HepG2 (cell line): ENCODE measurements around the gene URB1. TPM values are rescaled to one million over a fixed set of nuclear protein-coding genes. Genes with fewer than 3 reads are reported as not detected.

Experiments used
- ATAC-seq: fragments of 200-7000 bp; cut with Tn5 transposase; 3 replicates; pipeline ENCODE4 v1.9.1; 2020; ENCODE audit warnings: mild to moderate bottlenecking, moderate library complexity
- BruUV-seq: library from RNA; stranded (reverse); fragments of 400-500 nt; replicated peaks from 2 replicates; lab custom pipeline; 2021; lab: Mats Ljungman, UMichigan
- CTCF ChIA-PET: fragments of 300-600 bp; formaldehyde crosslinking; extraction: SDS; loops from one replicate; lab custom pipeline; 2021; ENCODE audit warnings: low total read pairs, inconsistent platforms, low intra/inter-chr PET ratio; lab: Yijun Ruan, JAX
- POLR2A ChIA-PET: fragments of 350-600 bp; sonication (Branson Sonifier 250); formaldehyde crosslinking; loops from one replicate; lab custom pipeline; 2020; ENCODE audit warnings: antibody characterized with exemption, inconsistent platforms; lab: Yijun Ruan, JAX
- DNase-seq: peaks from one replicate; pipeline ENCODE4 v3.0.0-alpha.2; 2015; ENCODE audit warnings: low spot score
- FAIRE-seq: peaks from 3 replicates; lab custom pipeline; 2011; peaks lifted over from hg19 to GRCh38; lab: Jason Lieb, UNC
- H2AFZ ChIP-seq: one replicate; pipeline ENCODE4 v1.6.1; 2011; ENCODE audit warnings: low read length, inconsistent platforms
- H3K27ac ChIP-seq: fragments of 300-600 bp; 3 replicates; pipeline ENCODE4 v1.8.0; 2011; ENCODE audit warnings: mixed run types, mild to moderate bottlenecking, mixed read lengths, low read length, inconsistent platforms; ENCODE audit not compliant: insufficient read depth; ENCODE audit errors: extremely low read length
- H3K27me3 ChIP-seq, 2 experiments: fragments of 200-600 bp in 1 of 2; 2 replicates in 1 of 2; 3 replicates in 1 of 2; pipeline versions ENCODE4 v1.6.0 to v1.8.0; 2011; ENCODE audit warnings: low read length in 2 of 2, mild to moderate bottlenecking in 2 of 2, moderate library complexity in 2 of 2, inconsistent platforms in 1 of 2; ENCODE audit not compliant: insufficient read depth in 2 of 2, control insufficient read depth in 1 of 2
- H3K36me3 ChIP-seq, 2 experiments: fragments of 200-600 bp in 1 of 2; replicated peaks in 1 of 2; 2 replicates in 1 of 2; 3 replicates in 1 of 2; pipeline versions ENCODE4 v1.5.1 to v1.8.0; 2011; ENCODE audit warnings: low read length in 2 of 2, inconsistent platforms in 1 of 2; ENCODE audit not compliant: insufficient read depth in 2 of 2, control insufficient read depth in 1 of 2
- H3K4me1 ChIP-seq: 2 replicates; pipeline ENCODE4 v1.5.1; 2012; ENCODE audit warnings: low read length, inconsistent platforms; ENCODE audit not compliant: insufficient read depth
- H3K4me2 ChIP-seq: 2 replicates; pipeline ENCODE4 v1.6.0; 2011; ENCODE audit warnings: low read depth, low read length, inconsistent platforms
- H3K4me3 ChIP-seq, 3 experiments: fragments of 200-600 bp in 1 of 3; sonication (generic), shearing (Covaris generic) in 1 of 3; replicated peaks in 1 of 3; 2 replicates each; pipeline ENCODE4 v1.5.1; 2011 to 2016; ENCODE audit warnings: low read length in 3 of 3, inconsistent platforms in 2 of 3, low read depth in 2 of 3, mild to moderate bottlenecking in 2 of 3, control low read depth in 1 of 3, mixed read lengths in 1 of 3; ENCODE audit not compliant: insufficient read depth in 1 of 3
- H3K79me2 ChIP-seq: one replicate; pipeline ENCODE4 v1.6.1; 2011; ENCODE audit warnings: low read length, inconsistent platforms; ENCODE audit not compliant: insufficient read depth
- H3K9ac ChIP-seq: 2 replicates; pipeline ENCODE4 v1.6.0; 2011; ENCODE audit warnings: mild to moderate bottlenecking, low read depth, low read length, inconsistent platforms; ENCODE audit not compliant: insufficient read depth
- H3K9me3 ChIP-seq: 2 replicates; pipeline ENCODE4 v1.5.1; 2012; ENCODE audit warnings: mild to moderate bottlenecking, low read length
- H4K20me1 ChIP-seq: 2 replicates; pipeline ENCODE4 v1.6.0; 2011; ENCODE audit warnings: inconsistent platforms, mild to moderate bottlenecking, low read length, moderate library complexity; ENCODE audit not compliant: insufficient read depth
- BCLAF1 ChIP-seq: fragments of 450-650 bp; IDR thresholded peaks from 2 replicates; pipeline ENCODE4 v1.6.1; 2017; ENCODE audit warnings: mild to moderate bottlenecking
- EED ChIP-seq: sonication (generic); formaldehyde crosslinking; IDR thresholded peaks from 2 replicates; pipeline ENCODE4 v1.5.0; 2020; ENCODE audit warnings: mild to moderate bottlenecking, missing genetic modification reagents
- HOXA7 ChIP-seq: sonication (generic); formaldehyde crosslinking; IDR thresholded peaks from 2 replicates; pipeline ENCODE4 v1.8.1; 2022; ENCODE audit warnings: mild to moderate bottlenecking, missing genetic modification reagents, moderate library complexity
- IRF2 ChIP-seq: IDR thresholded peaks from 2 replicates; pipeline ENCODE4 v1.6.1; 2018; ENCODE audit warnings: missing genetic modification reagents, missing compliant biosample characterization
- POLR2A ChIP-seq, 2 experiments: IDR thresholded peaks; 2 replicates each; pipeline ENCODE4 v1.6.1; 2011; ENCODE audit warnings: low read depth in 2 of 2, low read length in 2 of 2, mild to moderate bottlenecking in 1 of 2, moderate library complexity in 1 of 2; ENCODE audit not compliant: insufficient read depth in 1 of 2
- ZBTB38 ChIP-seq: sonication (generic); formaldehyde crosslinking; IDR thresholded peaks from 2 replicates; pipeline ENCODE4 v1.5.1; 2020; ENCODE audit warnings: mild to moderate bottlenecking, missing genetic modification reagents
- ZFP62 ChIP-seq: sonication (generic); formaldehyde crosslinking; IDR thresholded peaks from 2 replicates; pipeline ENCODE4 v1.4.0; 2020; ENCODE audit warnings: missing genetic modification reagents
- ZMYM3 ChIP-seq: sonication (generic); formaldehyde crosslinking; IDR thresholded peaks from 2 replicates; pipeline ENCODE4 v1.5.1; 2020; ENCODE audit warnings: mild to moderate bottlenecking, missing genetic modification reagents
- ZNF414 ChIP-seq: sonication (generic); formaldehyde crosslinking; IDR thresholded peaks from 2 replicates; pipeline ENCODE4 v1.5.0; 2020; ENCODE audit warnings: missing genetic modification reagents
- ZNF468 ChIP-seq: sonication (generic); formaldehyde crosslinking; IDR thresholded peaks from 2 replicates; pipeline ENCODE4 v1.8.0; 2022; ENCODE audit warnings: mild to moderate bottlenecking, moderate library complexity, missing genetic modification reagents
- ZNF660 ChIP-seq: sonication (generic); formaldehyde crosslinking; IDR thresholded peaks from 2 replicates; pipeline ENCODE4 v1.5.1; 2020; ENCODE audit warnings: mild to moderate bottlenecking, low read depth, missing genetic modification reagents, borderline replicate concordance
- ZNF839 ChIP-seq: sonication (generic); formaldehyde crosslinking; IDR thresholded peaks from 2 replicates; pipeline ENCODE4 v1.4.0; 2020; ENCODE audit warnings: missing genetic modification reagents, mild to moderate bottlenecking, borderline replicate concordance
- WGBS: methylation state at CpG from one replicate; pipeline ENCODE4 v1.1.6; 2017; ENCODE audit warnings: low lambda C conversion rate; 5-methylcytosine and 5-hydroxymethylcytosine counted together
- in situ Hi-C: cut with HindIII; loops from 2 replicates; pipeline ENCODE4 v1.10.0; 2017; ENCODE audit warnings: low pct_unique_long_range_greater_than_20kb; ENCODE audit not compliant: extremely low pct_ligation_motif_present
- intact Hi-C: fragments of 100-400 bp; cut with micrococcal nuclease; formaldehyde crosslinking; loops from one replicate; pipeline ENCODE4 v1.10.0; 2022; ENCODE audit not compliant: unreplicated experiment
- polyA plus RNA-seq, 8 experiments: library from polyadenylated mRNA; depleted of rRNA in 3 of 8; stranded (reverse) in 7 of 8; unstranded in 1 of 8; fragments of >200 nt; fragmentation: Illumina TruSeq in 4 of 8; extraction: Trizol in 4 of 8; gene quantifications; 2 replicates each; pipeline versions ENCODE4 v1.2.1 to v1.2.3, GENCODE V29; 2011 to 2016; ENCODE audit warnings: low read depth in 4 of 8, missing spikeins in 1 of 8, mixed read lengths in 1 of 8; ENCODE audit not compliant: insufficient read depth in 1 of 8
- total RNA-seq, 5 experiments: library from RNA; depleted of rRNA; stranded (reverse); fragments of >200 nt; fragmentation: Illumina TruSeq; extraction: Trizol; gene quantifications; 2 replicates each; pipeline ENCODE4 v1.2.3, GENCODE V29; 2016; ENCODE audit warnings: low read depth in 1 of 5
- TF ChIP-seq, protein P1 (sequence below): sonication (generic); formaldehyde crosslinking; IDR thresholded peaks from 2 replicates; pipeline ENCODE4 v1.4.0; 2020; ENCODE audit warnings: missing genetic modification reagents
- TF ChIP-seq, protein P2 (sequence below): IDR thresholded peaks from 2 replicates; pipeline ENCODE4 v1.6.1; 2016

The URB1 gene
- total and polyA plus RNA-seq, 2 of the 13 experiments (the other 11 are each of a cell fraction or from before 2014, with no cell fraction given), result 4.5 to 16.7 TPM

GRCh38 chr21:32377506-32377905 lies 15.3 kb downstream of the URB1 start:
- H3K79me2 ChIP-seq, result no peaks in the 10 kb centered on the region
- FAIRE-seq (no peak), DNase-seq (no peak), ATAC-seq (no peak; the same call in 2 of the 3 replicates)
- 96% methylated on average over 5 of the region's 8 CpGs for WGBS
- H3K4me1 ChIP-seq, result no peaks in the 10 kb centered on the region
- POLR2A ChIA-PET, result no interaction called here
- H3K9me3 ChIP-seq, result no peaks in the 10 kb centered on the region
- BruUV-seq, result no TSS peak
- TF ChIP-seq BCLAF1 (no peak), IRF2 (CRISPR knock-in tag) (no peak), POLR2A (IDR thresholded peaks at IDR 0.05; ENCODE audit: insufficient read depth in 1 of 2, low read depth in 2 of 2, low read length in 2 of 2) (no peak), HOXA7 (CRISPR knock-in tag) (no peak), ZNF414 (CRISPR knock-in tag) (no peak), ZNF660 (CRISPR knock-in tag) (no peak), ZNF468 (CRISPR knock-in tag) (no peak), ZBTB38 (CRISPR knock-in tag) (no peak), ZNF839 (CRISPR knock-in tag) (no peak), EED (CRISPR knock-in tag) (no peak), ZFP62 (CRISPR knock-in tag) (no peak), ZMYM3 (no peak)
- TF ChIP-seq, protein P1, sequence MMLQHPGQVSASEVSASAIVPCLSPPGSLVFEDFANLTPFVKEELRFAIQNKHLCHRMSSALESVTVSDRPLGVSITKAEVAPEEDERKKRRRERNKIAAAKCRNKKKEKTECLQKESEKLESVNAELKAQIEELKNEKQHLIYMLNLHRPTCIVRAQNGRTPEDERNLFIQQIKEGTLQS (CRISPR knock-in tag), result no peak
- TF ChIP-seq, protein P2, sequence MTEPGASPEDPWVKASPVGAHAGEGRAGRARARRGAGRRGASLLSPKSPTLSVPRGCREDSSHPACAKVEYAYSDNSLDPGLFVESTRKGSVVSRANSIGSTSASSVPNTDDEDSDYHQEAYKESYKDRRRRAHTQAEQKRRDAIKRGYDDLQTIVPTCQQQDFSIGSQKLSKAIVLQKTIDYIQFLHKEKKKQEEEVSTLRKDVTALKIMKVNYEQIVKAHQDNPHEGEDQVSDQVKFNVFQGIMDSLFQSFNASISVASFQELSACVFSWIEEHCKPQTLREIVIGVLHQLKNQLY, result no peak
- H3K27me3 ChIP-seq, result no peaks in the 10 kb centered on the region
- CTCF ChIA-PET, result no interaction called here
- no peak overlapping the region for H3K9ac ChIP-seq
- no peak overlapping the region for H2AFZ ChIP-seq
- no peak overlapping the region for H3K4me2 ChIP-seq
- intact Hi-C loops (no loop called here), in situ Hi-C loops (no loop called here)
- H3K27ac ChIP-seq, result no peak overlapping the region
- peaks cover 17 to 91% of the 10 kb centered on the region in 2 experiments for H3K36me3 ChIP-seq
- no peaks in the 10 kb centered on the region for H4K20me1 ChIP-seq
- no peak overlapping the region for H3K4me3 ChIP-seq
